ENCODE data around the gene PHOX2B. TPM values are rescaled to one million over a fixed set of nuclear protein-coding genes. Genes with fewer than 3 reads are reported as not detected.

PHOX2B gene
- total and polyA plus RNA-seq, 2 of the 8 experiments (the other 6 are each of a cell fraction or from before 2014, with no cell fraction given): not detected

GRCh38 chr4:41784191-41784979, 35.9 kb upstream of the PHOX2B start:
- Histone ChIP-seq H3K79me1 (ENCODE audit: low read depth, low read length) (no peaks in the 10 kb centered on the region), H2AFZ (ENCODE audit: low read length) (no peak overlapping the region), H3K27ac (ENCODE audit: low read depth, low read length) (no peak overlapping the region), H3K4me2 (ENCODE audit: insufficient read depth in 1 of 2, low read depth in 2 of 2, low read length in 2 of 2) (no peak overlapping the region), H2BK12ac (ENCODE audit: low read depth, low read length) (no peak overlapping the region), H3K56ac (replicated peaks; ENCODE audit: insufficient read length, low read depth, low read length) (no peak overlapping the region), H2AK5ac (ENCODE audit: low read depth, low read length) (no peak overlapping the region), H3K14ac (ENCODE audit: insufficient read length) (no peak overlapping the region), H4K91ac (replicated peaks; ENCODE audit: insufficient read length, low read length) (no peak overlapping the region), H2BK15ac (ENCODE audit: low read length) (no peak overlapping the region), H4K8ac (ENCODE audit: extremely low read depth, insufficient read depth, low read length) (no peak overlapping the region), H3K23ac (ENCODE audit: insufficient read length) (no peak overlapping the region), H2BK20ac (ENCODE audit: low read length) (no peak overlapping the region), H2BK120ac (replicated peaks; ENCODE audit: low read depth, low read length) (no peak overlapping the region), H3K4me1 (replicated peaks in 1 of 4; ENCODE audit: control insufficient read depth in 3 of 4, insufficient read depth in 4 of 4, low read length in 3 of 4) (no peaks in the 10 kb centered on the region), H3K9me3 (ENCODE audit: insufficient read depth in 2 of 2, low read depth in 1 of 2, low read length in 1 of 2) (no peaks in the 10 kb centered on the region), H3K23me2 (ENCODE audit: low read depth, low read length) (no peaks in the 10 kb centered on the region), H4K20me1 (replicated peaks in 1 of 2; ENCODE audit: control insufficient read depth in 1 of 2, insufficient read depth in 2 of 2, low read length in 2 of 2) (no peaks in the 10 kb centered on the region), H3K4me3 (ENCODE audit: extremely low read depth in 1 of 4, insufficient read depth in 2 of 4, low read depth in 3 of 4, low read length in 4 of 4) (no peak overlapping the region), H3K36me3 (ENCODE audit: control insufficient read depth in 2 of 4, insufficient read depth in 4 of 4, low read length in 3 of 4) (no peaks in the 10 kb centered on the region), H3K27me3 (replicated peaks in 1 of 4; ENCODE audit: control insufficient read depth in 3 of 4, extremely low read depth in 1 of 4, insufficient read depth in 3 of 4, low read length in 3 of 4) (no peaks in the 10 kb centered on the region), H3K4ac (replicated peaks; ENCODE audit: insufficient read length, low read depth, low read length) (no peak overlapping the region), H3K18ac (ENCODE audit: extremely low read depth, low read length) (no peak overlapping the region), H3K9ac (replicated peaks in 1 of 4; ENCODE audit: extremely low read depth in 1 of 4, low read depth in 3 of 4, low read length in 3 of 4) (no peak overlapping the region), H4K5ac (ENCODE audit: insufficient read length, low read depth, low read length) (no peak overlapping the region), H3K79me2 (ENCODE audit: control insufficient read depth in 1 of 2, insufficient read depth in 2 of 2, low read length in 2 of 2) (no peaks in the 10 kb centered on the region), H2BK5ac (ENCODE audit: low read depth, low read length) (no peak overlapping the region)
- no peak for TF ChIP-seq MAX (IDR thresholded peaks at IDR 0.05)
- 86% methylated on average over 9 of the region's 9 CpGs; no CpG with 5 or more reads in 1 of the 2 experiments for WGBS, 2 experiments (ENCODE audit: extremely low coverage in 1 of 2, insufficient coverage in 1 of 2, insufficient read length in 1 of 2, insufficient replicate concordance in 2 of 2, low coverage in 1 of 2, low lambda C conversion rate in 2 of 2, missing lambda C conversion rate in 1 of 2)
- ChIA-PET CTCF (ENCODE audit: partially characterized antibody) (interaction anchor here (1.1 to 1.4 kb wide), 3 partner anchors 10 to 103 kb away, joined by 4 to 6 read pairs (median 5); no protein-coding TSS in a partner anchor), POLR2A (ENCODE audit: partially characterized antibody) (interaction anchor here (2.2 kb wide), 1 partner anchor 11 kb away, joined by 8 read pairs; no protein-coding TSS in a partner anchor)
- FAIRE-seq (no peak), DNase-seq (ENCODE audit: low read depth in 1 of 2, low spot score in 2 of 2) (no peak)
